ENCODE results near the gene CPZ. TPM values are rescaled to one million over a fixed set of nuclear protein-coding genes. Genes with fewer than 3 reads are reported as not detected.

The CPZ gene
- total RNA-seq, 1 donor from 2014 or later, result not detected

DNA sequence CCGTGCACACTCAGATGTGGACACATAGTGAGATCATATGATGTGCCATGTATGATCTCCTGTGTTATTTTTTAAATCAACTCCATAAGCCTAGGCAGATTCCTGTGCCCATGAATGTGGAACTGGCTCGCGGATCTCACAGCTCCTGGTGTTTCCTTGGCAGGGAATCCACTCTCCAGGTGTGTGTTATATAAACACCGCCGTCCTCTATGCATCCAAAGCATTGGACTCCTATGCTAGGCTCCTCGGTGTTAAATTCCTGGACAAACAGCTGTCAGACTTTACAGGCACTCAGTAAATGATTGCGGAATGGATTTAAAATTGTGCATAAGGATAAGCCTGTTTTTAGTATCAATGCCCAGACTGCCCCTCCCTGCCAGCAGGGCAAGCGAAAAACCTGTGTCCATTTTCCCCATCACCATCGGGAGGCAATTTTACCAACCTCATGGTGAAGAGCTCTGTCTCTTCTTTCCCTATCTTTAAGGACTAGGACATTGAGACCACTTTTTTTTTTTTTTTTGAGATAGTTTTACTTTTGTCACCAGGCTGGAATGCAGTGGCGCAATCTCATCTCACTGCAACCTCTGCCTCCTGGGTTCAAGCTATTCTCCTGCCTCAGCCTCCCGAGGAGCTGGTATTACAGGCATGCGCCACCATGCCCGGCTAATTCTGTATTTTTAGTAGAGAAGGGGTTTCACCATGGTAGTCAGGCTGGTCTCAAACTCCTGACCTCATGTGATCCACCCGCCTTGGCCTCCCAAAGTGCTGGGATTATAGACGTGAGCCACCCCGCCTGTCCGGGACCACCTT is 36.0 kb upstream of the CPZ start:
- ChIA-PET POLR2A (no interaction called here), CTCF (no interaction called here)
- Mint-ChIP-seq H3K27me3 (peaks cover 2% of the 10 kb centered on the region), H3K4me3 (no peak overlapping the region), H3K9me3 (peaks cover under 1% of the 10 kb centered on the region), H3K36me3 (ENCODE audit: low read depth) (no peaks in the 10 kb centered on the region), H3K4me1 (no peaks in the 10 kb centered on the region), H3K27ac (no peak overlapping the region)
- DNase-seq, result no peak
- TF ChIP-seq, protein P1, sequence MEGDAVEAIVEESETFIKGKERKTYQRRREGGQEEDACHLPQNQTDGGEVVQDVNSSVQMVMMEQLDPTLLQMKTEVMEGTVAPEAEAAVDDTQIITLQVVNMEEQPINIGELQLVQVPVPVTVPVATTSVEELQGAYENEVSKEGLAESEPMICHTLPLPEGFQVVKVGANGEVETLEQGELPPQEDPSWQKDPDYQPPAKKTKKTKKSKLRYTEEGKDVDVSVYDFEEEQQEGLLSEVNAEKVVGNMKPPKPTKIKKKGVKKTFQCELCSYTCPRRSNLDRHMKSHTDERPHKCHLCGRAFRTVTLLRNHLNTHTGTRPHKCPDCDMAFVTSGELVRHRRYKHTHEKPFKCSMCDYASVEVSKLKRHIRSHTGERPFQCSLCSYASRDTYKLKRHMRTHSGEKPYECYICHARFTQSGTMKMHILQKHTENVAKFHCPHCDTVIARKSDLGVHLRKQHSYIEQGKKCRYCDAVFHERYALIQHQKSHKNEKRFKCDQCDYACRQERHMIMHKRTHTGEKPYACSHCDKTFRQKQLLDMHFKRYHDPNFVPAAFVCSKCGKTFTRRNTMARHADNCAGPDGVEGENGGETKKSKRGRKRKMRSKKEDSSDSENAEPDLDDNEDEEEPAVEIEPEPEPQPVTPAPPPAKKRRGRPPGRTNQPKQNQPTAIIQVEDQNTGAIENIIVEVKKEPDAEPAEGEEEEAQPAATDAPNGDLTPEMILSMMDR (IDR thresholded peaks at IDR 0.05), result no peak
- intact Hi-C loops (cut with micrococcal nuclease), result no loop called here
- no peak for ATAC-seq (ENCODE audit: low read depth)

DNA sequence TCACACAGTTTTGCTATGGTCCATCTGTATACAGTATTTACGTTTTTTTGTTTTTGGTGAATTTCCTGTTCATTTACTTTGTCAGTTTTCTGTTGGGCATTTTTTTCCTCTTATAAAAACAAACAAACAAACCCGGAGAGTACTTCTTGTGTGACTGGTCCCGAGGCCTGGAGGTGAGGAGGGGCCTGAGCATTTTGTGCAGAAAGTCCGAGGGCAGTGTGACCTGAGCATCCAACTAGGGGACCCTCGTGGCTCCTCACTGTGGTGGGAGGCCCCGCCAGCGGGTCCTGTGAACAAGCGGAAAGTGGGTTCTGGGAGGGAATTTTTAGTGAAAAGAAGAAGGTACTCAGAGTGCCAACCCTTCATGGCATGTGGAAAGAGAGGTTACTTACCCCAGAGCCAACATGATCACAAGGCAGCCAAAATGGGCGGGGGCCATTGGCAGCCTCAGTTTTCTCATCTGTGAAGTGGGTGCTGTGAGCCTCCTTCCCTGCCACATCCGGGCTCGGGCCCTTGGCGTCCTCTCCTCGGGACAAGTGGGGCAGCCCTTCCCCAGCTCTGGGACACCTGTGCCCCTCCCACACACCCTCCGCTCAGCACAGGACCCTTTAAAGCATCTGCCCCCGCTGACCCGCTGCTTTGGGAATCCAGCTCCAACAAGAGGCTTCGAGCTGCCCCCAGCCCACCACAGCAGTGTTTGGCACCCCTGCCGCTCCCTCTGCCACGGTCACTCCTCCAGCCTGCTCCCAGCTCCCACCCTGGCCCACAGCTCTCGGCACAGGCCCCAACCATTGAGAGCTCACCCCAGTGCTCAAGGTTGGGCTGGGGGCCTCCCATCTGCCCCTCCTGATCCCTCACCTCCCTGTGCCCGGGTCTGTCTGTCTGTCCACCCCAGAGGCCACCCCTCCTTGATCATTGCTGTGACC is 35.2 kb upstream of the CPZ start:
- POLR2A ChIA-PET, result no interaction called here
- Mint-ChIP-seq H3K4me3 (no peak overlapping the region), H3K4me1 (no peaks in the 10 kb centered on the region), H3K27me3 (peaks cover 2% of the 10 kb centered on the region), H3K36me3 (ENCODE audit: low read depth) (no peaks in the 10 kb centered on the region), H3K27ac (no peak overlapping the region), H3K9me3 (no peaks in the 10 kb centered on the region)
- DNase-seq (no peak), ATAC-seq (ENCODE audit: low read depth) (no peak)
- CTCF ChIA-PET, result no interaction called here
- TF ChIP-seq, protein P1 (IDR thresholded peaks at IDR 0.05), result no peak
- intact Hi-C loops (cut with micrococcal nuclease), result no loop called here

DNA sequence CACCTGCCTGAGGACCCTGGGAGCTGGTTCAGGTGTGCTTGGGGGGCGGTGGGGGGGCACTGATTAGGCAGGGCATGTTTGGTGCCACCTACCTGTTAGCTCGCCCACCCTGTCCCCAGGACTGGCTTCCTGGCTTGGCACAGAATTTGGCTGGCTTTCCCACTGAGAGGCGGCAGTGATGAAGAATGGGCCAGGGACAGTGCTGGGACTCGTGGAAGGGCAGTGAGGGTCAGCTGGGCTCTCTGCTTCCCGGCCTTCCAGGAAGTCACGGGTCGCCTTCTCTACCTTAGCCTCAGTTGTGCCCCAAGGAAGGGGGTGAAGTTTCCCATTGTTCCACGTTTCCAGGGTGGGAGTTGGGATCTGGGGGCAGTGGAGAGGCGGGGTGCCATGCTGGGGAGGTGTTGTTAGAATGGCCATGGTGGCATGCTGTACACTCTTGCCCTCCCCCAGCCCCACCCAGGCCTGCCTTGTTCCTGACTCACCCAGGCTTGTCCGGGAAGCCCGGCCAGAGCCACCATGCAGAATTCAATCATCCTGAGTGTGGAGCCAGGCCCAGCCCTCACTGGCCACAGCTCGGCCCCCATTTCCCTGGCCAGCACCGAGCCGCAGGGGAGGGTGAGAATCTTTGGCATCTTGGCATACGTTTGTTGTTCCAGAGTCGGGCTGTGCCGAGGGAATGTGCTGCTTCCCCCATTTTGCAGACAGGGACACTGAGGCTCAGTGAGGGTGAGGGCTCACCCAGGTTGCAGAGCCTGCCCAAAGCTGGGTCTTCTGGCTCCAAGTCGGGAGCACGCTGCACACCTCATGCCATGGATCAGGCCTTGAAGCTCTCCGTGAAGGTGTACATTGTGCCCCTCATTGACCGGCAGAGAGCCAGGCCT is 34.2 kb upstream of the CPZ start:
- no peaks in the 10 kb centered on the region for H3K9me3 Mint-ChIP-seq
- TF ChIP-seq, protein P1 (IDR thresholded peaks at IDR 0.05), result no peak
- POLR2A ChIA-PET, result no interaction called here
- H3K27me3 Mint-ChIP-seq, result peaks cover 2% of the 10 kb centered on the region
- CTCF ChIA-PET, result no interaction called here
- H3K27ac Mint-ChIP-seq, result no peak overlapping the region
- no peaks in the 10 kb centered on the region for H3K36me3 Mint-ChIP-seq (ENCODE audit: low read depth)
- ATAC-seq (ENCODE audit: low read depth) (no peak), DNase-seq (no peak)
- no peaks in the 10 kb centered on the region for H3K4me1 Mint-ChIP-seq
- H3K4me3 Mint-ChIP-seq, result no peak overlapping the region
- intact Hi-C loops (cut with micrococcal nuclease), result no loop called here

DNA sequence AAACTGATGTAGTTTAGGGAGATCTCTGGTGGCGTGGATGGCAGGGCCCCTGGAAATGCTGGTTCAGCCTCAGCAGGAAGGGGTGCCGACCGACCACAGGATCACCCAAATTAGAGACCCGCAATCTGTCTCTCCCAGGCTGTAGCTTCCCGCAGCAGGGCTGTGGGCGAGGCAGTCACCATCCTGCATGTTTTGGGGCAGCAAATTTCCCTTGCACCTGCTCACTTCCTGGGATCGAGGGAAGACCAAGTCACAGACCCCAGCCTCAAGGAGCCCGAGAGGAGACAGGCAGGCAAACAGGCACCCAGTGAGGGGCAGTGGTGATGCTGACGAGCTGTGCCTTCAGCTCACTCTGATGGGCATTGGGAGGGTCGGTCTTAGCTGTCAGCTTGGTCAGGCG is 33.6 kb upstream of the CPZ start:
- DNase-seq (no peak), ATAC-seq (ENCODE audit: low read depth) (no peak)
- H3K4me3 Mint-ChIP-seq, result no peak overlapping the region
- CTCF ChIA-PET, result no interaction called here
- H3K4me1 Mint-ChIP-seq, result no peaks in the 10 kb centered on the region
- intact Hi-C loops (cut with micrococcal nuclease), result no loop called here
- no peak overlapping the region for H3K27ac Mint-ChIP-seq
- H3K9me3 Mint-ChIP-seq, result no peaks in the 10 kb centered on the region
- peaks cover 2% of the 10 kb centered on the region for H3K27me3 Mint-ChIP-seq
- TF ChIP-seq, protein P1 (IDR thresholded peaks at IDR 0.05), result no peak
- POLR2A ChIA-PET, result no interaction called here
- no peaks in the 10 kb centered on the region for H3K36me3 Mint-ChIP-seq (ENCODE audit: low read depth)
